Gastrocnemius medialis (tissue), 4 donors: ENCODE measurements around the gene PDGFRB.

Experiments used
- CTCF ChIP-seq, 5 experiments: fragments of 450-650 bp in 3 of 5; fragments of 200-600 bp in 2 of 5; sonication (generic) in 2 of 5; IDR thresholded peaks in 4 of 5; conservative IDR thresholded peaks in 1 of 5; 1 replicate in 4 of 5; 2 replicates in 1 of 5; pipeline ENCODE4 v1.5.1; 2016 to 2019; ENCODE audit warnings: antibody characterized with exemption in 5 of 5, mild to moderate bottlenecking in 3 of 5, moderate library complexity in 3 of 5
- POLR2A ChIP-seq, 2 donors: fragments of 450-650 bp; IDR thresholded peaks; one replicate each; pipeline ENCODE4 v1.6.1; 2017; ENCODE audit warnings: antibody characterized with exemption in 2 of 2, mild to moderate bottlenecking in 2 of 2, moderate library complexity in 2 of 2

- TF ChIP-seq CTCF (IDR thresholded peaks at IDR 0.05 in 4 of 5, conservative IDR thresholded peaks at IDR 0.05 in 1 of 5), result no peak
- peak; percentile 37 to 82 for TF ChIP-seq POLR2A (IDR thresholded peaks at IDR 0.05)
These were observed at the start of gene PDGFRB for GRCh38 chr5:150155258-150156026.
